ENCODE measurements around the gene PTGR2. TPM values are rescaled to one million over a fixed set of nuclear protein-coding genes. Genes with fewer than 3 reads are reported as not detected.

PTGR2 gene
- total RNA-seq, 6 experiments from 2014 or later = 4.2 to 7.5 (median 6.4) TPM

GRCh38 chr14:73924337-73924736, 72.7 kb downstream of the PTGR2 start:
- H3K4me3 Mint-ChIP-seq = no peak overlapping the region

More at GRCh38 chr14:73924337-73924736, 72.7 kb downstream of the PTGR2 start:
- Mint-ChIP-seq H3K4me1 (ENCODE audit: low read depth) (0 out of 2 replicates have a peak, but pooled peaks cover 4% of the 10 kb centered on the region), H3K36me3 (ENCODE audit: low read depth) (peaks cover 8% of the 10 kb centered on the region; the same call in 1 of the 2 replicates), H3K9me3 (no peaks in the 10 kb centered on the region), H3K27me3 (ENCODE audit: insufficient read depth) (no peaks in the 10 kb centered on the region), H3K27ac (no peak overlapping the region)
- DNase-seq = no peak
- no peak for TF ChIP-seq CTCF (IDR thresholded peaks at IDR 0.05)

Other genes starting within 250 kb of the PTGR2 start
- not detected for gene ACOT6, start 239.3 kb upstream of the PTGR2 start, total RNA-seq (2021; fragmentation: NEBNext Ultra II Directional; extraction: Animal tissue kit (Norgen Biotek cat#: 25700))
- gene DNAL1, start 206.8 kb upstream of the PTGR2 start, total RNA-seq (2021; fragmentation: NEBNext Ultra II Directional; extraction: Animal tissue kit (Norgen Biotek cat#: 25700)) = 10 to 100 TPM; 13.0 to 17.7 (median 14.7) TPM
- gene PNMA1, start 137.4 kb upstream of the PTGR2 start, total RNA-seq (2021; fragmentation: NEBNext Ultra II Directional; extraction: Animal tissue kit (Norgen Biotek cat#: 25700)) = 10 to 100 TPM; 51.1 to 60.9 (median 53.2) TPM
- gene ZNF410, start 35.0 kb downstream of the PTGR2 start, total RNA-seq (2021; fragmentation: NEBNext Ultra II Directional; extraction: Animal tissue kit (Norgen Biotek cat#: 25700)) = 10 to 100 TPM; 31.5 to 42.5 (median 35.0) TPM
- 1 to 10 TPM; 3.5 to 4.3 (median 4.2) TPM for gene FAM161B, start 98.3 kb downstream of the PTGR2 start, total RNA-seq (2021; fragmentation: NEBNext Ultra II Directional; extraction: Animal tissue kit (Norgen Biotek cat#: 25700))
- 10 to 100 TPM; 17.8 to 22.1 (median 20.7) TPM for gene COQ6, start 98.5 kb downstream of the PTGR2 start, total RNA-seq (2021; fragmentation: NEBNext Ultra II Directional; extraction: Animal tissue kit (Norgen Biotek cat#: 25700))
- gene ENTPD5, start 167.5 kb downstream of the PTGR2 start, total RNA-seq (2021; fragmentation: NEBNext Ultra II Directional; extraction: Animal tissue kit (Norgen Biotek cat#: 25700)) = 10 to 100 TPM in 3 of 6 experiments, 1 to 10 TPM in 3; 9.0 to 11.7 (median 9.7) TPM
- gene BBOF1, start 167.5 kb downstream of the PTGR2 start, total RNA-seq (2021; fragmentation: NEBNext Ultra II Directional; extraction: Animal tissue kit (Norgen Biotek cat#: 25700)) = 1 to 10 TPM; 1.6 to 3.0 (median 2.4) TPM
- gene ALDH6A1, start 232.6 kb downstream of the PTGR2 start, total RNA-seq (2021; fragmentation: NEBNext Ultra II Directional; extraction: Animal tissue kit (Norgen Biotek cat#: 25700)) = 10 to 100 TPM; 13.3 to 17.7 (median 14.4) TPM
- 10 to 100 TPM in 3 of 6 experiments, 1 to 10 TPM in 3; 9.8 to 12.1 (median 10.1) TPM for gene LIN52, start 233.1 kb downstream of the PTGR2 start, total RNA-seq (2021; fragmentation: NEBNext Ultra II Directional; extraction: Animal tissue kit (Norgen Biotek cat#: 25700))